Raji (cell line): ENCODE results near the gene PRKN.

Source experiments
- POLR2A ChIP-seq: IDR thresholded peaks from 2 replicates; pipeline ENCODE4 v1.6.1; 2011; ENCODE audit warnings: low read depth, low read length, control low read depth; ENCODE audit not compliant: insufficient read depth

Gene PRKN

DNA sequence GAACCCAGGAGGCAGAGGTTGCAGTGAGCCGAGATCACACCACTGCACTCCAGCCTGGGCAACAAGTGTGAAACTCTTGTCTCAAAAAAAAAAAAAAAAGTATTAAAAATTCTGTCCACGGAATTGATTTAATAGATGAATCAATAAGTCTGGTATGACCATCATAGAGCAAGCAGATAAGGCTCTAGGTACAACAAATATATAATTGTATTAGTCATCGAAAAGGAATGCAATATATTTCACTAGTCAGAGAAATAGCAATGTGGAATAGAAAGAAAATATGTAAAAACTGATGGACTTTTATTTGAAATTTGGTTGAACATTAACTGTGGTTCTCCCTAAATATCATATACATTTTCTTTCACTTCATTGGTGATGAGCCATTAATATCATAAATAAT, 976.9 kb downstream of the PRKN start:
- TF ChIP-seq POLR2A: no peak

DNA sequence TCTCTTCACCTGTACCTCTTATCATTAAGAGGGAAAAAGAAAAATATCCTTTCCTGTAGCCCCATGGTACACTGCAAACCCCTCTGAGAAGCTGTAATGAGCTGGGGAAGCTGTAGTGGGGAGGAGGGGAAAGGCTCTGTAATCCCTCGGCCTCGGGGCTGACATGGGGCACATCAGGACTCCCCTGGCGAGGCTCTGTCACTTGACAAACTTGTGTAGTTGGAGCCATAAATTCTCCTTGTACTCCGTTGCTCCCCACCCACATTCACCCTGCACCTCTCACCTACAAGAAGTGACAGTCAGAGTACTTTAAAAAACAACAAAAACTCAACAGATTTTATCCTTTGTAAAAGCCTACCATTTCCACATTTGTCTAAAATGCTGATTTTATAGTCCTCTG, 978.0 kb downstream of the PRKN start:
- TF ChIP-seq POLR2A: no peak

DNA sequence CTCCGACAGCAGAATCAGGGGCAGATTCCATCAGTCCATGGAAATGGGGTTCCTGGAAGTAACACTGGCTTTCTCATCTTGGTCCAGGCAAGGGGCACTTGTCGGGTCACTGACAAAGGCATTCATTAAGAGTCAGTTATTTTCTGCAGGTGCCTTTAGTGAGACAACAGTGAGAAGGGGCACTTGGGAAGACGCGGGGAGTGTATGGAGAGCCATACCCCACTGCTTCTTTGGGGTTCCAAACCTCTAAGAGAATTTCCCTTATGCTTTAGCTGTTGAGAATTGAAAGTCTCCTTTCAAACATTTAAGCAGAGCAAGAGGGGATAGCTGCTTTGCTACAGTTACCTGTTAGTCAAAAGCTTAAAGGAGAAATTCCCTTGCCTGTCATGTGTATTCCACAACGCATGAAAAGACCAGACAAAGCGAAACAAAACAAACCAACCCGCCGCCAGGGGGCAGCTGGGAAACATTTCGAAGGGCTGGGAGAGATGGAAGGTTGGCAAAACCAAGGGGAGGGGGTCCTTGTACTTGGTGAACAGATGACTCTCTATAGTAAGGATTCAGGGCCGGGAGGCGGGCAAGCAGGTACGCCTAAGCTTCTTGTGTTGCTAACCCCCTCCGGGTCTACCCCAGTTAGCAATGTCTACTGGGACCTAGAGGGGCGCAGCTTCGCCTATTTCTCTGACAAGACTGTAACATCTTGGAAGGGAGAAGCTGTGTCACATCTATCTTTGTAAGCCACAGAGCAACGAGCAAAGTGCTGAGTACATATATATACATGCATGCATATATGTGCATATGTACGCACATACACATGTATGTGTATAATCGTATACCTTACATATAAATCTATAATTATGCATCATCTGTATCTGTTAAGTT, 978.8 kb downstream of the PRKN start:
- no peak for TF ChIP-seq POLR2A

DNA sequence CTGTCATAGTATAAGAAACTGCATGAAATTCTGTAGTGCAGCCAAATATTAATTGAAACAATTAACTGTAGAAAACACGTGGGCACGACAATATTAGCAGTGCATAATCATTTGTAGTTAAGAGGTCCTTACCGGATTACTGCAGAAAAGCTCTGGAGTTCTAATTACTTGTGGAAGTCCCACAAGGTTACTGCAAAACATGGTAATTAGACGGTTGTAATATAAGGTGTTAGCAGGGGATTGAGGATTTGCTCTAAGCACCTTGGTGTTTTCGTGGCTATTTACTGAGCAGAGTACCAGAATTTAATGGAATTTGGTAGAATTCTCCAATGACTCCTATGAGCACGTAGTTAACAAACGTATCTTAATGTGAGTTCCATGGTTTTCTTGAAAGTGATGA, 980.1 kb downstream of the PRKN start:
- TF ChIP-seq POLR2A: no peak

DNA sequence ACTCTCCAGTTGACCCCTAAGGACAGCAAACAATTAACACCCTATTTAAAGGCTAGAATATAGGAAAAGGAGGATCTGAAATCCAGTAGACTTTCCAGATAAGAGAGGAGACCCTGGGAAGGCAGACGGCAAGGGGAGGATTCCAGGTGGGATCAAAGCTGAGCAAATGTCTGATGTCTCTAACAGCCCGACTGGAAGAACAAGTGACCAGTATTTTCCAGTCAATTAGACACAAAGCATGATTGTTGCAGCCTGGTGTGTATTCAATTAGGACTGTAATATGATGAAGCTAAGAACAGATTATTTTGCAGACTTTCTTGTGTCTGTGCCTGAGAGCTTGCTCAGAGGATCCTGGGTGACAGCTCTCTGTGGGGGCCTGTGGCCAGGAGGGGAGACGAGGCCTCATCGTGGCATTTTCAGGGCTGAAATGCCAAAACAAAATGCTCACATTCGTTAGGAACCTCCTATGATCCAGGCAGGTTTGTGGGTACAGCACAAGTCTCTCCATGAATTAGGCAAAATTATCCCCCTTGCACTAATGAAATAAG, 981.9 kb downstream of the PRKN start:
- no peak for TF ChIP-seq POLR2A

DNA sequence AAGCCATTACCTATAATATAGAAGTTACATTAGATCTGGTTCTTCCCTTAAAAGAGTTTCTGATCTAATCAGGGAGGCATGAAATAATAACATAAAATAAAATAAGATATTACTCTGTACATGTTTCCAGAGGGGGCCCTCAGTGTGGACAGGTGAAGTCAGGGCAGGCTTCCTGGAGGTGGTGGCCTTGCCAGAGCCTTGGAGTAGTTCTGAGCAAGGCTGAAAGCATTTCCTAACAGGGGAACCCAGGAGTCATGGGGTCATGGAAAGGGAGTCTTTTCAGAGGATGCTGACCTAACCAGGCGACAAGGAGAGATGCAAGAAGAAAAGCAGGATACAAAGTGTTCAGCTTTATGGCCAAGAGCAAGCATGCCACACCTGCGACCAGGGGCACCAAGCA, 982.4 kb downstream of the PRKN start:
- TF ChIP-seq POLR2A: no peak

DNA sequence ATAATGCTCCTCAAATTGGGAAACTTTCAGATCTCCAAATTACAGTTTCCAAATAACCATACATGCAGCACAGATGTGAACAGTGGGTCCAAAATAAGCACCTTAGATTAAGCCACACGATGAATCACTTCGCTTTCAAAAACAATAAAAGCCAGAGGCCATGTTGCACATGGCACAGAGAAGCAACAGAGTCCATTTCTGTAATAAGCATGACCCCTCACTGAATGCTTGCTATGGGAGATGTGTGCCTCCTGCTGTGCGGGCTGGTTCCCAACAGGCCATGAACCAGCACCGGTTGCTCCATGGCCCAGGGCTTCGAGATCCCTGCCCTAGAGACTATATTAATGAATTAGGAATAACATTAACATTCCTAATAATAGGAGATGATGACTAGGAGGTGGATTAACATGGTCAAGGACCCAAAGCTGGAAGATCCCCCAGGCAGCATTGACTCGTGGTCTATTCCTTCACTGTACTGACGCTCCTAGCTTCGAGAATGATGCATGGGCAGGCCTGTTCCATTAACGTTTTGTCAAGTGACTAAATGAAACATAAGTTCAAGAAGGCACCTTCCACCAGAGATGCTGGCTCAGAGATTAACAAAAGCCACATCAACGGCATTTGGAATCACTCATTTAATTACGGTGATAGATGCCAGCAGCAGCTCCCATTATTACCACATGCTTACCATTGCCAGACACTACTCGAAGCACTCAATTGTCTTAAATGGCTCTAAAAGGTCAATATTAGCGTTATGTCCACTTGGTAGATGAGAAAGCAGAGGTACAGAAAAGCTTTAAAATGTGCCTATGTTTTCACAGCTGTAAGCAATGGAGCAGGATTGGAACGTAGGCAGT, 983.1 kb downstream of the PRKN start:
- no peak for TF ChIP-seq POLR2A

DNA sequence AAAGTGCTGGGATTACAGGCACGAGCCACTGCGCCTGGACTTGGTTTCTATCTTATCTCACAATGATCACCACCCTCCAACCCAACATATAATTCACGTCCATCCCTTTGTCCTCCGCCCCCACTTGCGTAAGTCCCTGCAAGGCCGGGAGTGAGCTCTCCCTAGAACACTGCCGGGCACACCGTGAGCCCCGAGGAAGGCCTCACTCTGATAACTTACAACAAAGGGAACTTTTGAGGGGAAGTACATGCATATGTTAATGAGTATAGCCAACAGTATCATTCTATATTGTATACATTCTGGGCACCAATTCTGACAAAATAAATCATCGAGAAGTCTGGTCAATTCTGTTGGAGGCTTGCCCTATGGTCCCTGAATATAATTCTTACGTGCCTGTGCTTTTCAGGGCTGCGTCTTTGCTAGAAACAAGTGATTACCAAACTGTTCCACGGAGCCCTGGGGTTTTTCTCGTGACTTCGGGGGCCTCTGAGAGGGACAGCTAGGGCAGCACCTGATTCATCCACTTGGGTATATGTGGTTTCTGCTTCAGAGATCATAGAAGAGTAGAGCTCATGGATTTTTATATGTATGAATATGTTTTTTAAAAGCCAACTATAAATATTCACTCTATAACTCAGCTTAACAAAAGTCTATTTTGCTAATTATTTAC, 983.9 kb downstream of the PRKN start:
- no peak for TF ChIP-seq POLR2A

DNA sequence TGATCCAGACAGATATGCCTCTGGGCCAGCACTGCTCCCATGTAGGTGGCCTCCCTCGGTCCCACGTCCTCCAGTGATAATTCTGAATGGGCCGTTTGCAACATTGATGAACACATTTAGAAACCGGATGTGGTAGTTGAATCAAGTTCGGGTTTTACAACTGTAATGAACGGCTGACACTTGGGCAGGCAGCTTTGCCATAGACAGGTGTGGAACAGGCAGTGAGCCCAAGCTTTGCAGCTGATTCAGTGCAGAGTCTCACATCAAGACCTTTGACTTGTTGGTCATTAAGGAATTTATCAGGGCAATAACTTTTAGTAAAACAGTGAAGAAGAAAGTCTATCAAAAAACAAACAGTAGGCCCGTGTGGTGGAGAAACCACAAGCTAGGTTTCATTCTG, 987.1 kb downstream of the PRKN start:
- TF ChIP-seq POLR2A: no peak

DNA sequence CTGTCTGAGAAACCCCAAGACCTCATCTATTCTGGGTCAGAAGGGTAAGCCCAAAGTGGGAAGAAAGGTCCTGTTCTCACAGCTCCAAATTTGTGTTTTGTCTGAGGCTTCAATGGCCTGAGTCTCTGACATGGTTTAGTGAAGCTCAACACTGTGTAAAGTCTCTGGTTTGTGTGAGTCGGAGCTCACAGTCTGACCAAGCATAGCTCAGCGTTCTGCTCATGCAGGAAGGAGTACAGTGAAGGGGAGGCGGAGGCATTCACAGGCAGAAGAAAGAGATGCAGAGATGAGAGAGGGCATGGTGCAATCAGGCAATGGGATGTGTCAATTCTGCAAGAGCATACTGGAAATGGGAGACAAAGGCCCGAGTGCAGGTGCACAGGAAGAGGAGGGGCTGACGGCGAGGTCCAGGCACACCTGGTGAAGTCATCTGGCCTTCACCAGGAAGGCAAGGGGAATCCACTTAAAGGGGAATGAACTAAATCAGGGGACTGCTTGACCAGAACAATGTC, 990.7 kb downstream of the PRKN start:
- TF ChIP-seq POLR2A: no peak

DNA sequence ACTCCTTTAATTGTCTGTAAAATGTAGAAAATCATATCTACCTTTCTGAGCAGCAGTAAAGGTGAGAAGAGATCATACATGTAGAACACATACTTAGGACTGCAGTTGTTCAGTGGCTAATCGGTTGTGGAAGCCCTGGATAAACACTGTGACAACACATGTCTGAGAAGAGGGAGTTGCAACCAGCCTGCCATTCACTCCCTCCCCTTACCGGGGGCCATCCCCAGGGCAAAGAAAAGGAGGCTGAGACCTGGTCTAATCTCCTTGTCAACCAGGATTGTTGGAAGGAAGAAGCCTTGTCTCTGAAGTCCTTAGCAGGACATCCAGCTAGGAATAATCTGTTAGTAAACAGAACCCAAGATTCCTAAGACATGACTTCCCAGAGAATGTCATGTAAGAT, 991.2 kb downstream of the PRKN start:
- TF ChIP-seq POLR2A: no peak

DNA sequence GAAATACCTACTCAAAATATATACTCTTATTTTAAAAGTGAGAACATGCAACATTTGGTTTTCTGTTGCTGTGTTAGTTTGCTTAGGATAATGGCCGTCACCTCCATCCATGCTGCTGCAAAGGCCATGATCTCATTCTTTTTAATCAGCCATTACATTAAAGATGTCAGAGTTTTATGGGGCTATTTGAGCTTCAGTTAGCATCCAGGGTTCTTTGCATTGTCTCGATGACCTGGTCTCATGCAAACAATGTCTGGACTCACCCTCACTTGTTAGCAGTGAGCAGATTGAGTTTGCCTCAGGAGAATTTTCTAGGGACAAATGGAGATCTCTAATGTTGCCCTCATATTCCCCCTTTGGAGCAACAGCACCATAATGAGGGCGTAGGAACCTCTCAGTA, 995.0 kb downstream of the PRKN start:
- no peak for TF ChIP-seq POLR2A

DNA sequence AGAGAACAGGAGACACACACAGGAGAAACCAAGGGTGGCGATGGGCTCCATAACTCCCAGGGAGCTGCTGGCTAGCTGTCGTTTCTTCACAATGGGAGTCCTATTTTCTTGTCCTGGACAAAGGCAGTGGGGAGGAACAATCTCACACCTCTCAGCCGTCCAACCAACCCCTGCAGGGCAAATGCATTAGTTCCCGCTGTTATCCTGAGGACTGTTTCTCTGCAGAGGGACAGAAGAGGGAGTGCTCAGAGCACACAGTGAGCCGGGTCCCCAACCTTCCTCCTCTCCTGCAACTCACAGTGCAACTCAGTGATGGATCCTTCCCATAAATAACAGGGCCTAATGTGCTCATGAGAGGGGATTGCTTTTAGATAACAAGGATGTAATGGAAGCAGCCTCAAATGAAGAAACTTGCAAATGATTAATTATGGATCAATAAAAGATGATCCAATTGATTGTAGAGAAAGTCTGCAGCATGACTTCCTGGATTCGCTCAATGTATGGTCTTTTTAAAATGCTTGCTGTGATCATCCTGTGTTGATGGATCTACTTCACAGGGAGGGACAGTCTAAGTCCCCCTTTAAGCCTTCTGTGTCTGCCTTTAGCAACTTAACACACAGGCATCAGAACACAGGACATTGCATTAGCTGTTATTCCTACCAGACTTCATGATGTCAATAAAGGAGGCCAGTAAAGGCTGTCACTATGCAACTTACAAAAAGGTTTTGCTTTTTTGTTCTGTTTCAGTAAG, 1000.3 kb downstream of the PRKN start:
- no peak for TF ChIP-seq POLR2A

DNA sequence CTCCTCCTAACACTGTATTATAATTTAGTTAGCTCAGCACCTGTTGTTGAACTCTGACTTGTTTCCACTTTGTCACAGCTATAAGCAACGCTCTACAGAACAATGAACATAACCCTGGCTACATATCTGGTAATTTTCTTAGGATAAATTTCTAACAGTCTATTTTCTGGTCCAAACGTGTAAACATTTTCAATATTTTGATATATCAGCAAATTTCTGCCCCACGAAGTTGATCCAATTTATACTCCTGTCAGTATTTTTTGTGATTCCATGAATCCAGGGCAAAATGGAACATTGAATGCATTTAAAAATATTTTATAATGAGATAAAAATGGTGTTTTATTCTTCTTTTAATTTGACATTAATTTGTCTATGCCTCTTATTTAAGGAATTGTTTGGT, 1005.2 kb downstream of the PRKN start:
- TF ChIP-seq POLR2A: no peak
